C4-2B (cell line): ENCODE data around the gene GPR183.

Experiments
- ZFX ChIP-seq: fragments of 450-650 bp; IDR thresholded peaks from 2 replicates; pipeline ENCODE4 v1.6.1; 2017
- TF ChIP-seq, protein P1 (sequence below): fragments of 450-650 bp; conservative IDR thresholded peaks from 2 replicates; pipeline ENCODE4 v1.5.1; 2017; ENCODE audit warnings: mild to moderate bottlenecking

GRCh38 chr13:99312493-99312883 lies 5.3 kb upstream of the GPR183 start:
- TF ChIP-seq, protein P1, sequence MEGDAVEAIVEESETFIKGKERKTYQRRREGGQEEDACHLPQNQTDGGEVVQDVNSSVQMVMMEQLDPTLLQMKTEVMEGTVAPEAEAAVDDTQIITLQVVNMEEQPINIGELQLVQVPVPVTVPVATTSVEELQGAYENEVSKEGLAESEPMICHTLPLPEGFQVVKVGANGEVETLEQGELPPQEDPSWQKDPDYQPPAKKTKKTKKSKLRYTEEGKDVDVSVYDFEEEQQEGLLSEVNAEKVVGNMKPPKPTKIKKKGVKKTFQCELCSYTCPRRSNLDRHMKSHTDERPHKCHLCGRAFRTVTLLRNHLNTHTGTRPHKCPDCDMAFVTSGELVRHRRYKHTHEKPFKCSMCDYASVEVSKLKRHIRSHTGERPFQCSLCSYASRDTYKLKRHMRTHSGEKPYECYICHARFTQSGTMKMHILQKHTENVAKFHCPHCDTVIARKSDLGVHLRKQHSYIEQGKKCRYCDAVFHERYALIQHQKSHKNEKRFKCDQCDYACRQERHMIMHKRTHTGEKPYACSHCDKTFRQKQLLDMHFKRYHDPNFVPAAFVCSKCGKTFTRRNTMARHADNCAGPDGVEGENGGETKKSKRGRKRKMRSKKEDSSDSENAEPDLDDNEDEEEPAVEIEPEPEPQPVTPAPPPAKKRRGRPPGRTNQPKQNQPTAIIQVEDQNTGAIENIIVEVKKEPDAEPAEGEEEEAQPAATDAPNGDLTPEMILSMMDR, result no peak
- no peak for TF ChIP-seq ZFX
